ENCODE results near the gene XPO1.
A peak's percentile ranks its signal among the peaks of the same experiment; 100 is the strongest.
"Not testable (repeated sequence)": the region's sequence is repeated elsewhere in the genome, so short reads cannot be mapped to it uniquely, and the experiment has no call there.

The XPO1 gene

GRCh38 chr2:61538200-61538919 lies at the start of gene XPO1:
Gene XPO1, minus strand, starts transcription at chr2:61538356. Its CDS starts 4,459 bp downstream, at chr2:61533897.
- peak; percentile 98 to 99 (median 99) for DNase-seq (ENCODE audit: low read depth in 2 of 3, low spot score in 1 of 3)

GRCh38 chr2:61586928-61587327 lies 48.8 kb upstream of the XPO1 start:
- not testable (repeated sequence) for DNase-seq (ENCODE audit: low read depth in 2 of 3, low spot score in 1 of 3)

- no peak for DNase-seq (ENCODE audit: low read depth in 2 of 3, low spot score in 1 of 3)
These were observed 47.2 kb upstream of the XPO1 start for GRCh38 chr2:61585383-61585782.

GRCh38 chr2:61584368-61584767 lies 46.2 kb upstream of the XPO1 start:
- not testable (repeated sequence) for DNase-seq (ENCODE audit: low read depth in 2 of 3, low spot score in 1 of 3)

GRCh38 chr2:61582165-61582564 lies 44.0 kb upstream of the XPO1 start:
- DNase-seq (ENCODE audit: low read depth in 2 of 3, low spot score in 1 of 3), result no peak

GRCh38 chr2:61581716-61582115 lies 43.6 kb upstream of the XPO1 start:
- no peak for DNase-seq (ENCODE audit: low read depth in 2 of 3, low spot score in 1 of 3)

- peak in 1 of 3 donors; percentile 1 for DNase-seq (ENCODE audit: low read depth in 2 of 3, low spot score in 1 of 3)
These were observed 37.3 kb upstream of the XPO1 start for GRCh38 chr2:61575447-61575859.

GRCh38 chr2:61566566-61566965 lies 28.4 kb upstream of the XPO1 start:
- no peak for DNase-seq (ENCODE audit: low read depth in 2 of 3, low spot score in 1 of 3)

GRCh38 chr2:61562615-61563014 lies 24.5 kb upstream of the XPO1 start:
- DNase-seq (ENCODE audit: low read depth in 2 of 3, low spot score in 1 of 3), result no peak

- no peak for DNase-seq (ENCODE audit: low read depth in 2 of 3, low spot score in 1 of 3)
These were observed 20.0 kb upstream of the XPO1 start for GRCh38 chr2:61558160-61558559.

GRCh38 chr2:61557381-61557780 lies 19.2 kb upstream of the XPO1 start:
- no peak for DNase-seq (ENCODE audit: low read depth in 2 of 3, low spot score in 1 of 3)

GRCh38 chr2:61554604-61555003 lies 16.4 kb upstream of the XPO1 start:
- no peak for DNase-seq (ENCODE audit: low read depth in 2 of 3, low spot score in 1 of 3)

GRCh38 chr2:61550375-61551209 lies 12.4 kb upstream of the XPO1 start:
- no peak for DNase-seq (ENCODE audit: low read depth in 2 of 3, low spot score in 1 of 3)

GRCh38 chr2:61549546-61549945 lies 11.4 kb upstream of the XPO1 start:
- DNase-seq (ENCODE audit: low read depth in 2 of 3, low spot score in 1 of 3), result no peak

GRCh38 chr2:61543062-61543461 lies 4.9 kb upstream of the XPO1 start:
- no peak for DNase-seq (ENCODE audit: low read depth in 2 of 3, low spot score in 1 of 3)

GRCh38 chr2:61540167-61540566 lies 2.0 kb upstream of the XPO1 start:
- DNase-seq (ENCODE audit: low read depth in 2 of 3, low spot score in 1 of 3), result not testable (repeated sequence)

- DNase-seq (ENCODE audit: low read depth in 2 of 3, low spot score in 1 of 3), result peak; percentile 27 to 48 (median 42)
These were observed 864 bp upstream of the XPO1 start for GRCh38 chr2:61538920-61539520.

- no peak for DNase-seq (ENCODE audit: low read depth in 2 of 3, low spot score in 1 of 3)
These were observed 281 bp downstream of the XPO1 start for GRCh38 chr2:61537950-61538199.

- DNase-seq (ENCODE audit: low read depth in 2 of 3, low spot score in 1 of 3), result peak in 2 of 3 donors; percentile 15 to 39
These were observed 743 bp downstream of the XPO1 start for GRCh38 chr2:61537277-61537949.

GRCh38 chr2:61536572-61537276 lies 1.4 kb downstream of the XPO1 start:
- peak; percentile 73 to 83 (median 76) for DNase-seq (ENCODE audit: low read depth in 2 of 3, low spot score in 1 of 3)

GRCh38 chr2:61536180-61536571 lies 2.0 kb downstream of the XPO1 start:
- DNase-seq (ENCODE audit: low read depth in 2 of 3, low spot score in 1 of 3), result no peak
